NCI-H1092 treated with DMSO at 0.1 percent for 48 hours (cell line): ENCODE data around the gene APC.
"Not testable (repeated sequence)": the region's sequence is repeated elsewhere in the genome, so short reads cannot be mapped to it uniquely, and the experiment has no call there.

Experiments
- DNase-seq: peaks from one replicate; lab custom pipeline; 2025; lab: John Stamatoyannopoulos, UW

Gene APC

DNA sequence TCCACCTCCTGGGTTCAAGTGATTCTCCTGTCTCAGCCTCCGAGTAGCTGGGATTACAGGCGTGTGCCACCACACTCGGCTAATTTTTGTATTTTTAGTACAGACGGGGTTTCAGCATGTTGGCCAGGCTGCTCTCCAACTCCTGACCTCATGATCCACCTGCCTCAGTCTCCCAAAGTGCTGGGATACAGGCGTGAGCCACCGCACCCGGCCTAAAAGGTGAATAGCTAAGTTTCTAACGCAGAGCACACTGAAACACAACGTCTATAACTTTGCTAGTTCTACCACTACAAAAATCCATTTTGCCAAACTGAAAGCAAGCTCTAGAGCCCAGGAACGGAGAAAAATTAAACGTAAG, 122.9 kb downstream of the APC start:
- not testable (repeated sequence) for DNase-seq

DNA sequence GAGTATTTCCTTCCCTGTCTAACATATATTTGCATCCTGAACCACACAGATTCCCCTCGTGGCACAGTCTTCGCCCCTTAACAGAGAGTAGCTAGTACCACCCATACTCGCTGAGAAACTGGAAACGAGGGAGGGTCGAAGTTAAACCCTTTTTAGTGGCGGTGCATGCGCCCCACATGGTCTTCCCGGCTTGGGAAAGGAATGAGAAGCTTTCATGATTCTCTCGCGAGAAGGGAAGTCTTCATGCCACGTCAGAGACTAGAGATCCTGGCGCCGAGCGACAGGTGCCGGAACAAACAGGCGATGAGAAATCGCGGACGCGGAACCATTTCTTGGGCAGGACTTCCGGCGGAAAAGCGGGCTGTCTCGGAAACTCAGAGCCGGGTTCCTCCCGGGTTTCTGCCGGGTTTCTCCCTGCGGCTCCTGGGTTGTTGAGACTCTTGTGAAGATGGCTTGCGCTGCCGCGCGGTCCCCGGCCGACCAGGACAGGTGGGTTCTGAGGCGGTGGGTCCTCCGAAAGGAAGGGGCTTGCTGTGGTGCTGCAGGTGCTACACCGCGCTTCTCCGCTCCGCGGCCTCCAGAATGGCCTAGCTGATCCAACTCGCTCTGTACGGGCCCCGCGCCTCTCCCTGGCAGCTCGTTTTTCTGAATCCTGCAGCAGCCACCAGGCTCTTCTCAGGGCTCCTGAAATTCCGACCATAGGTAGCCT, 123.4 kb downstream of the APC start, which contains the start of gene SRP19:
Gene SRP19 (plus strand): TSS at position 359 of the 709 bp plus-strand sequence. CDS start 90 bp downstream, at position 449.
- DNase-seq, result peak; percentile 91

DNA sequence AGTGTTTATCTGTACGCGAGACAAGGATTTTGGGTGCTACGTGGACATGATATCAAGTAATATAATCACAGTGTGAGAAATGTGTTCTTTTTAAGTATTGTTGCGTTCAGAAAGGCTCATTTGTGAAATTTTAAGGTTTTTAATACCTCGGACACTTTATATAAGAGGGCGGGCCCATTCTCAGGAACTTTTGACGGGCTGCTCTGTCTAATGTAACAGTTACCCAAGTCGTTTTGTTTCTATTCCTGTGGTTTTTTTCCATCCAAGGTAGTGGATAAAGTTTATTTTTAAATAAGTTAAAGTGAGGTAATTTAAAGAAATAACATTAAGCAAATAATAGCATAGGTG, 123.9 kb downstream of the APC start:
- DNase-seq, result no peak

DNA sequence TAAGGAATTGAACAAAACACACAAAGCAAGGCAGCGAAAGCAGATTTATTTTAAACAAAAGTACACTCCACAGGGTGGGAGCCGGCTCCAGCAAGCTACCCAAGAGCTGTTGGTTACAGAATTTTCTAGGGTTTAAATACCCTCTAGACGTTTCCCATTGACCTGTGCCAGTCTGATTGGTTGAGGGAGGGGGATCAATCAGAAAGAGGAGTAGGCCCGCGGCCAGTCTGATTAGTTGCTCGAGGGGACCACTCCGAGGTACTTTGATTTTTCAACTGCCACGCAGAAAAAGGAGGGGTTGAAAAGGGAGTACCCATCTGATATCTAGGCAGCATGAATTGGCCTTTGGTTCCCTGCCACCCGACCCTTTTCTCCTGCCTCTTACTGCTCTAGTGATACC, 124.4 kb downstream of the APC start:
- DNase-seq, result no peak

DNA sequence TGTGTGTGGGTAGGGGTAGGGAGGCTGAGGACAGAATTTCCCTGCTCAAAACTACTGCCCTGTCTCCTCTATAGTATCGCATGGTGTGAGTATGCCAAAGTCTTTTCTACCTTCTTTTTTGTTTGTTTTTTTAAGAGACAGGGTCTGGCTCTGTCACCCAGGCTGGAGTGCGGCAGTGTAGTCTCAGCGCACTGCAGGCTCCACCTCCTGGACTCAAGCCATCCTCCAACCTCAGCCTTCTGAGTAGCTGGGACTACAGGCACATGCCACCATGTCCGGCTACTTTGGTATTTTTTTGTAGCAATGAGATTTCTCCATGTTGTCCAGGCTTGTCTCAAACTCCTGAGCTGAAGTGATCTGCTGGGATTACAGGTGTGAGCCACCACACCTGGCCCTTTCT, 125.9 kb downstream of the APC start:
- no peak for DNase-seq

DNA sequence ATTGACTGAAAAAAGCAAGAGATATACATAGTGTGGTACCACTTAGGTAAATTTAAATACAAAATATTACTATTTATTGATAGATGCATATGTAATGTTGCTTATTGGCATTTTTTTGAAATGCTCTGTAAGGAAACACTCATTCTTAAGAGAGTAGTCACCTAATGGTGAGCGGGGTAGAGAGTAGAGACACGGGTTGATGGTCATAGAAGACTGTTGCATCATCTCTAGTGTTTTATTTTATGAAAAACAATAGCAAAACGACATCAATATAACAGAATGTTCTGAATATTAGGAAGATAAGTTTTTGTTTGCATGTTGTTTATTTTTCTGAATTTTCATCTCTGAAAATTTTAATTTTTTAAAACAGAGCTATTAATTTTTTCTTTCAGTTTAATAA, 127.4 kb downstream of the APC start:
- no peak for DNase-seq

DNA sequence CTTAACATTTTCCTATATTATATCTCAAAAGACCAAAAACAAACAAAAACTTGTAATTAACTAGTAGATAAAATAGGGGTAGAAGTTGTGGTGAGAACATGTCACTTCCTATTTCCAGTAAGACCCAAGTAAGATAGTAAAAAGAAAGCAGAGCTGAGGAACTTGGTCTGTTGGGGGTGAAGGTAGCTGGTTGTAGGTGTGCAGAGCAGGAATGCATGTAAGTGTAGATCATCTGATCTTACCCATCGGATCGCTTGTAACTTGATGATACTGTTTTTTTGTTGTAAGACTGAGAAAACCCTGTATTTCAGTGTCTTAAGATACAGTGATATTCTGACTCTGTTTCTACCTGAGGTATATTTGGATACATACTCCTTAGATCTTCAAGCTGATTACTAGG, 129.1 kb downstream of the APC start:
- no peak for DNase-seq

DNA sequence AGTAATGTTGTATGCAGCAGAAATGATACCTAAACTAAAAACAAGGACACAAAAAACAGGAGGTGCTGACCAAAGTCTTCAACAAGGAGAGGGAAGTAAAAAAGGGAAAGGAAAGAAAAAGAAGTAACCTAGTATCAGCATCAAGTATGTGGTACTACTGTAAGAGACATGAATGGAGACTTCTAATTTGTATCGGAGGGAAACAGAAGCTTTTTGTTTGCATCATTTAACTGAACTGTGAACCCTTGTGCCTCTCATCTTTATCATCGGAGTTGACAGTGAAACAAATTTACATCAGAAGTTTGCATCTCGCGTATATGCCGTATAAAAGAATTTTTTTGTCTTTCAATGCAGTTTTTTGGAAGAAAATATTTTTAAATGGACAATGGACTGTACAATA, 129.7 kb downstream of the APC start:
- DNase-seq, result no peak

DNA sequence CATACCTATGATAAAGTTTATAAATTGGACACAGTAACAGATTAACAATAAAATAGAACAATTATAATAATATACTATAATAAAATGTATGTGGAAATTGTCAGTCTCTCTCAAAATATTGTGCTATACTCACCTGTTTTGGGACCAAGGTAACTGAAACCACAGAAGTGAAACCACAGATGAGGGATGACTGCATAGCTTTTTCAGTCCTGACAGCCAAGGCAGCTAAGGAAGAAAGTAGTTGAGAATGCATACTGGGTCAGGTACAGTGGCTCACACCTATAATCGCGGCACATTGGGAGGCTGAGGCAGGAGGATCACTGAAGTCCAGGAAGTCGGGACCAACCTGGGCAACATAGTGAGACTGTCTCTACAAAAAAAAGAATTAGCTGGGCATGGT, 132.3 kb downstream of the APC start:
- no peak for DNase-seq

DNA sequence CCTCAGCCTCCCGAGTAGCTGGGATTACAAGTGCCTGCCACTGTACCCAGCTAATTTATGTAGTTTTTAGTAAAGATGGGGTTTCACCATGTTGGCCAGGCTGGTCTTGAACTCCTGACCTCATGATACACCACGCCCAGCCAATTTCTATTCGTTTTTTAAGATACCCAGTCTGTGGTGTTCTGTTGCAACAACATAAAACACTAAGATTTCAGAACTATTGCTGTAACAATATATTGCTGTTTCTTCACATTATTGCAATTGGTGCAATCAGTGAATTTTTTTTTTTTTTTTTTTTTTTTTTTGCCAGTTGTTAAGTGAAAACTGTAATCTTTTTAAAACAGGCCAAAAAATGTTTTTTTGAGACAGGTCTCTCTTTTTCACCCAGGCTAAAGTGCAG, 133.3 kb downstream of the APC start:
- no peak for DNase-seq

DNA sequence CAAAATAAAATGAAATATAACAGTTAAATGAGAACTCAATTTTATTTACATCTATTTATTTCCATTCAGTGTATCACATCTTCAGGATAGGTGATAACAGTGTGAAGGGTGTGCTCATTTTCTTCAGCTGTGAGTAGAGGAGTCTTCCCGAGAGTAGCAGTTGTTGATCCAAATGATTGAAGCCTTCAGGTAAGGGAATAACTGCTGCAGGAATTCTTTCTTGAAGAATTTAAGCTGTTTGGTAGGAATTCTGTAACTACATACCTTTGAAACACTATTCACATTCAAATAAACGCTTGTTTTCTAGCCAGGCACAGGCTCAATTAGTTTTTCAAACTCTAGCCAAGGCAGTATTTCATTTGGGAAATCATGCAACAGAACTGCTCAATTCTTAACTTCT, 138.7 kb downstream of the APC start:
- DNase-seq, result no peak

DNA sequence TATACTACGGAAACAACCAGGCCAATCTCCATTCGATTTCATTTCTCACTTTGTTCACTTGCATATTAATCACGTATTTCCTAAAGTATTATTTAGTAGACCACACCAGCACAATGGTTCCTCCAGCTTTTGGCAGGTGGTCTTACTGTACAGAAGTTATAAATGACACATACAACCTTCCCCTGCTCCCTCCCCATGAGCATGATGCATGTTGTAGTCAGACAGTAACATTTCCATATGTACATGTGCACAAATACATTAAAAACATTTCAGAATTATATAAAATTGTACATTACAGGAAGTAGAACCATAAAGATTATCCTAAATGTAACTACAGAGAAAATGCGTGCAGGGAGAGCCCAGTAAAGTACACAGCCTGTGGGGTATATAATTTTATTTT, 140.4 kb downstream of the APC start:
- no peak for DNase-seq

DNA sequence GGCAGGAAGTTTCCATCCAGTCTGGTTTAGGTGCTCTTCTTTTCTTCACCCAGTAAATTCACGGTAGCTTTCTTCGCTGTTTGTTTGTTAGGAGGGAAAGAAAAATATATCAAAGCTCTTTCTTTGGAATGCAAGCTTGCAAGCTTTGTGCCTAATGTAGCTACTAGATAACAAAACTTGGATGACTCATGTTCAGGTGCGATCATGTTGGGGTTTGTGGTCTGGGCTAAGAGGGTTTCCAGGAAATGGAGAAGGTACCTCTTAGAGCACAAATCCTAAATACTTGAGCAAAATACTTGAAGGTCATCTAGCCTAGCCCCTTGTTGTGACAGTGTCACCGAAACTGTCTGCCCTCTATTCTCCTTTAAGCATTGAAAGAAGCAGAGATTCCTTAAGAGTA, 141.1 kb downstream of the APC start:
- DNase-seq, result no peak

DNA sequence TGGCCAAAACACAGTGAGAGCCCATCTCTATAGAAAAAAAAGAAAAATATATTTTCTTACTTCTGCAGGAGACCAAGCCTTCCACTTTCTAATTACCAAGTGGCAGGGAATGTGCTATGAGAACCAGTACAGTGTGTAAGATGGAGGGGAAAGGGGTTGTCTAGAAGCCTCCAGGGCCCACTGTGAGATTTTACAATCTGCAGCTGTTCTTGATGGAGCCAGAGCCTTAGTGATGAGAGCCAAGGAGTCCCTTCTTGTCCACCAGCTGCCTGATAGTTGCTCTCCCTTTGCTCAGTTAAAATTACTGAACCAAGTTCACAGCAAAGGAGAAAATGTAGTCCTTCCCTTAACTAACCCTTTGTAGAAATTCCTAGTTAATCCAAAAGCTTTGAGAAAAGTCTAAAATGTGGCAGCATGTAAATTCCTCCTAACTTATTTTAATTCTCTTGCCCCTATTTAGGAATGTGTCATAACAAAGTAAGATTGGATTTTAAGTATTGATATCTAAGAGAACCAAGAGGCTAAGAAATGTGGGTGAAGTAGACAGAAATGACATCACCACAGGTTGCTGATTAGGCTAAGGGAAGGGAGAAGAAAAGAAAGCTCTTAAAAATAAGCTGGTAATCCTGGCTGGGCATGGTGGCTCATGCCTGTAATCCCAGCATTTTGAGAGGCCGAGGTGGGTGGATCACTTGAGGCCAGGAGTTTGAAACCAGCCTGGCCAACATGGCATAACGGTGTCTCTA, 142.7 kb downstream of the APC start:
- no peak for DNase-seq

DNA sequence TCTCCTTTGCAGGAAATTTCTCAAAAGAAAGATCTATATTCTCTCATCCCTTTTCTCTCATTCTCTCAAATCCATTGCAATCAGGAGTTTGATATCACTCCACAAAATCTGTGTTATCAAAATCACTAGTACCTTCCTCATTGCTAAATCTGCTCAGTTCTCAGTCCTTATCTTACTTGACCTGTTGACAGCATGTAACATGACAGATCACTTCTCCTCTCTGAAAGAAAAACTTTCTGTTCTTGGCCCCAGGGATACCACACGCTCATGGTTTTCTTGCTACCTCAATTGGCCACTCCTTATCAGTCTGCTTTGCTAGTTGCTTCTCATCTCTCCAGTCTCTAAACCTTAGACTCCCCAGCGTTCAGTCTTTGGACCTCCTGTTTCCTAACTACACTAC, 145.5 kb downstream of the APC start:
- no peak for DNase-seq

DNA sequence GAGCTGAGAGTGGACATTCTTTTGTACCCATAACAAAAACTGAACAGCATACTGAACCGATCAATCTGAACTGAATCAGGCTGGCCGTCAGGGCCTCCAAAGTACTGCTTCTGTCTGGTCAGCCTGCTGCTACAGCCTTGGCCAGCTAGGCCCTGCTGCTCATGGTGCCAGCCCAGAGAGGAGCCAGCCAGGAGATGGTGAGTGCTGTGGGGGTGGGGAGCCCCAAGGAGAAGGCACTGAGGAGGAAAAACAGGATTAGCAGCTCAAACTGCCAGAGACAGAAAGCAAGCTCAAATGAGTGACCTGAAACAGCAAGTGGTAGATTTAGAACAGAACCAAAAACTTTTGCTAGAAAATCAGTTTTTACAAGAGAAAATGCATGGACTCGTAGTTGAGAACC, 147.3 kb downstream of the APC start:
- DNase-seq, result no peak

DNA sequence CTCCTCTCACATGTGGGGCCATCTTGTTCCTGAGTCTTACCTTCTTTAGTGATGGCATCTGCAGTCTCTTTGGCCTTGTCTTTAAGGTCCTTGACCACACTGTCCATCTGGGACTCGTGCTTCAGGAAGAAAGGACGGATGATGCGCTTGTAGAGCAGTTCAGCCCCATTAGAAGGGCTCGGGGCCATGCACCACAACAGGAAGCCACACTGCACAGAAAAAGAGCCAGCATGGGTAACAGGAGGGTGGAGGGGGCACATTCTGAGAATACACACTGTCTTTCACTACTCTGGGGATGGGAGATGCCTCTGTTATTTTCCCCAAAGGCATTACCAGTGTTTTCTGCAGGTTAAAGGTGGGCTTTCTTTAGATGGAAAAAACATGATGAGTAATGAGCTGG, 149.3 kb downstream of the APC start:
- no peak for DNase-seq

DNA sequence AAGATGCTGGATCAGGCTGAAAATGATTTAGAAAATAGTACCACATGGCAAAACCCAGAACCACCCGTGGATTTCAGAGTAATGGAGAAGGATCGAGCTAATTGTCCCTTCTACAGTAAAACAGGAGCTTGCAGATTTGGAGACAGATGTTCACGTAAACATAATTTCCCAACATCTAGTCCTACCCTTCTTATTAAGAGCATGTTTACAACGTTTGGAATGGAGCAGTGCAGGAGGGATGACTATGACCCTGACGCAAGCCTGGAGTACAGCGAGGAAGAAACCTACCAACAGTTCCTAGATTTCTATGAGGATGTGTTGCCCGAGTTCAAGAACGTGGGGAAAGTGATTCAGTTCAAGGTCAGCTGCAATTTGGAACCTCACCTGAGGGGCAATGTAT, 154.4 kb downstream of the APC start:
- DNase-seq, result not testable (repeated sequence)

DNA sequence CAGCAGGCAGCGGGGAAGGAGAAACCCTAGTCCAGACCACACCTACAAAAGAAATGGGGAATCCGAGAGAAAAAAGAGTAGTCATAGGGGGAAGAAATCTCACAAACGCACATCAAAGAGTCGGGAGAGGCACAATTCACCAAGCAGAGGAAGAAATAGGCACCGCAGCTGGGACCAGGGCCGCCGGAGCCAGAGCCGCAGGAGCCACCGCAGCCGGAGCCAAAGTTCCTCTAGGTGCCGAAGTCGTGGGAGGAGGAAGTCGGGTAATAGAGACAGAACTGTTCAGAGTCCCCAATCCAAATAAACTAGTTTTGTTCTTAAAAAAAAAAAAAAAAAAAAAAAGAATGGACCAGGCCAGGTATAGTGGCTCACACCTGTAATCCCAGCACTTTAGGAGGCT, 155.1 kb downstream of the APC start:
- DNase-seq, result no peak

DNA sequence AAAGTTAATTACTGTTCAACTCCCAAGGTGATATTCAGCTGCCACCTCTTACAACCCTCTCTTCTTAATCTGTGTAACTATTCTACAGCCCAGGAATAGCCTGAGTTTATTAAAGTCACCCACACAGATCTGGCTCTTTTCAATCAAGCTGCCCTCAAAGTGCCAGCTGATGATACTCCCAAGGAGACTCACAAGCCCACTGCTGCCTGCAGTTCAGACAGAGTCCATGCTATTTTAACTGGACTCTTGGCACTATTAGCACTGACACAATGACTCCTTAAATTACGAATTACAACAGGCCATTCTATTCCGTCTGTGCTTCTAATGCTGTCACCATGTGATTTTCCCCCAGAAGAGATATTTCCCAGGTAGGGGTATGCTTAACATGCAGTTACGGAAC, 158.0 kb downstream of the APC start:
- DNase-seq, result no peak
